Ecto neural progenitor cell (in vitro differentiated cells): ENCODE data around the gene RAB39B.
"Not testable (repeated sequence)": the region's sequence is repeated elsewhere in the genome, so short reads cannot be mapped to it uniquely, and the experiment has no call there.

Experiments used
- DNase-seq: peaks from one replicate; pipeline ENCODE4 v3.0.0-alpha.2; 2018; ENCODE audit warnings: low spot score

Gene RAB39B, protein sequence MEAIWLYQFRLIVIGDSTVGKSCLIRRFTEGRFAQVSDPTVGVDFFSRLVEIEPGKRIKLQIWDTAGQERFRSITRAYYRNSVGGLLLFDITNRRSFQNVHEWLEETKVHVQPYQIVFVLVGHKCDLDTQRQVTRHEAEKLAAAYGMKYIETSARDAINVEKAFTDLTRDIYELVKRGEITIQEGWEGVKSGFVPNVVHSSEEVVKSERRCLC

DNA sequence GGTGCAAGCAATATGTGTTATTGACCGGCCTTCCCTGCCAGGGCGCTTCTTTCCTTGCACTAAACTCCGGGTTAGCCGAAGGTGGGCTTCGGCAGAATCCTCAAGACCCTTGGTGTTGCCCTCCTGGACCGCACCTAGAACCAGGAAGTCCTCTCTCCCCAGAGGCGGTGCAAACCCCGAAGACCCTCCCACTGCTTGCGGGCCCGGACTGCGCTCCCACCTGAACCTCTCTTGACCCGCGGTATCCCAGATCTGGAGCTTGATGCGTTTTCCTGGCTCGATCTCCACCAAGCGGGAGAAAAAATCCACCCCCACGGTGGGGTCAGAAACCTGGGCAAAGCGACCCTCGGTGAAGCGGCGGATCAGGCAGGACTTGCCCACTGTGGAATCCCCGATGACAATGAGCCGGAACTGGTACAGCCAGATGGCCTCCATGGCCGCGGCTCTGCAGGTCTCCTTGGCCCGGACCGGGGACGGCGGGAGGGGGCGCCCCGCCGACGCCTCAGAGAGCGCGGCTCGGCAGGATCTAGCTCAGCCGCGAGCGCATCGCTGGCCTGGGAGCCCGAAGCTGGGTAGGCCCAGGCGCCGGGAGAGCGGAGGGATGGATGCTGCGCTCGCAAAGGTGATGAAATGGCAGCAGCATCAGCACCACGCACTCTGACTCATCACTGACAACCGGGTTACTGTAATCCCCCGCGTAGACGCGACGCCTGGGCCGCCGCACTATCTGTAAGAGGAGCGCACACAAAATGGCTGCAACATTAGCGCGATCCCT, at the start of gene RAB39B:
TSS of gene RAB39B (minus strand) at position 638 of the 775 bp plus-strand sequence. CDS start at position 435, 203 bp downstream.
- peak; percentile 68 for DNase-seq

- no peak for DNase-seq
These were observed 49.5 kb upstream of the RAB39B start for GRCh38 chrX:155313766-155314165.

DNA sequence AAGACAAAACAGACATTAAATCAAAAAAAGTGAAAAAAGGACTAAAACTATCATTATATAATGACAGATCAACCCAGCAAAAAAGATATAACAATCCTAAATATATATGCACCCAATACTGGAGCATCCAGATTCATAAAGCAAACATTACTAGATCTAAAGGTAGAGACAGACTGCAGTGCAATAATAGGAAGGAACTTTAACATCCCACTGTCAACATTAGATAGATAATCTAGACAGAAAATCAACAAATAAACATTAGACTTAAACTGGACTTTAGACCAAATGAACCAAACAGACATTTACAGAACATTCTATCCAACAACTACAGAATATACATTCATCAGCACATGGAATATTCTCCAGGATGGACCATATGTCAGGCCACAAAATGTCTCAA, 29.5 kb upstream of the RAB39B start:
- no peak for DNase-seq

GRCh38 chrX:155279873-155280272, 15.6 kb upstream of the RAB39B start:
- no peak for DNase-seq

DNA sequence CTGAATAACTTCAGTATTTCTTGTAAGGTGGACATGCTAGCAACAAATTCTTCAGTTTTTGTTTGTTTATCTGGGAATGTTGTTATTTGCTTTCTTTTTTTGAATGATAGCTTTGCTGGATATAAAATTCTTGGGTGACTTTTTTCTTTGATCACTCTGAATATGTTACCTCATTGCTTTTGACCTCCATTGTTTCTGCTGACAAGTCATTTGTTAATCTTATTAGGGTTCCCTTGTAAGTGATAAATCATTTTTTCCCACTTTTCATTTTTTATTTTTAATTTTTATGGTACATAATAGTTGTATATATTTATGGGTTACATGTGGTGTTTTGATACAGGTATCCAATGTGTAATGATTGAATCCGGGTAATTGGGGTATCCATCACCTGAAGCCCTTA, 6.7 kb upstream of the RAB39B start:
- no peak for DNase-seq

GRCh38 chrX:155267995-155268394, 3.7 kb upstream of the RAB39B start:
- DNase-seq = not testable (repeated sequence)

DNA sequence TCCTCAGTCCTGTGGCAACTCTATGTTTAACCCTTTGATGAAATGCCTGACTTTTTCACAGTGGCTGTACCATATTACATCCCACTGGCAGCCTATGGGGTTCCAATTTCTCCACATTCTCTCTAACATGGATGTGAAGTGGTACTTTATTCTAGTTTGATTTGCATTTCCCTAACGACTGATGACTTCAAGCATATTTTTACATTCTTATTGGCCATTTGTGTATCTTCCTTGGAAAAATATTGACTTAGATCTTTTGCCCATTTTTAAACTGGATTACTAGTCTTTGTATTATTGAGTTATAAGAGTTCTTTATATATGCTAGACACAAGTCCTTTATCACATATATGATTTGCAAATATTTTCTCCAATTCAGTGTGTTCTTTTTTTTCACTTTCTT, 2.1 kb upstream of the RAB39B start:
- no peak for DNase-seq

- DNase-seq = no peak
These were observed 1.1 kb downstream of the RAB39B start for GRCh38 chrX:155262970-155263754.

- no peak for DNase-seq
These were observed 4.5 kb downstream of the RAB39B start for GRCh38 chrX:155259752-155260151.

DNA sequence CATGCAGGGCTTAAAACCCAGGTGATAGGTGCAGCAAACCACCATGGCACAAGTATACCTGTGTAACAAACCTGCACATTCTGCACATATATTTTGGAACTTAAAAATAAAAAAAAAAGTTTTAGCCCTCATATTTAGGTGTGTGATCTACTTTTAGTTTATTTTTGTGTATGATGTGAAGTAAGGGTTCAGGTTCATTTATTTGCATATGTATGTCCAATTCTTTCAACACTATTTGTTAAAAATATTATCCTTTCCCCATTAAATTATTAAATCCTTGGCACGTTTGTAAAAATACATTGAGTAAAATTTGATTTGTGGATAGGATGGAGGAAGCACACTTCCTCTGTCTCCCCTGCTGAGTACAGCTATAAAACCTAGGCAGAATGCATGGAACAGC, 12.9 kb downstream of the RAB39B start:
- DNase-seq = no peak

DNA sequence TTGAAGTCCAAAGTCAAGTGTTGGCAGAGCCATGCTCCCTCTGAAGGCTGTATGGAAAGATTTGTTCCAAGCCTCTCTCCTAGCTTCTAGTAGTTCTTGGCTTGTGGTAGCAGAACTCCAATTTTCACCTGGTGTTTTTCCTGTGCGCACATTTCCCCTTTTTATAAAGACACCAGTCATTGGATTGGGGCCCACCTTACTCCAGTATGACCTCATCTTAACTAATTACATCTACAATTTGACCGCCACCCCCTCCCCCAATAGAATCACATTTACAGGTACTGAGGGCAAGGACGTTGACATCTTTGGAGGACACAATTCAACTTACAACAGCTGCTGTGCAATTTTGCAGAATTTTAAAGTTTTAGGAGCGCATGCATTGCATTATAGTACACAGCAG, 16.8 kb downstream of the RAB39B start:
- DNase-seq = no peak

DNA sequence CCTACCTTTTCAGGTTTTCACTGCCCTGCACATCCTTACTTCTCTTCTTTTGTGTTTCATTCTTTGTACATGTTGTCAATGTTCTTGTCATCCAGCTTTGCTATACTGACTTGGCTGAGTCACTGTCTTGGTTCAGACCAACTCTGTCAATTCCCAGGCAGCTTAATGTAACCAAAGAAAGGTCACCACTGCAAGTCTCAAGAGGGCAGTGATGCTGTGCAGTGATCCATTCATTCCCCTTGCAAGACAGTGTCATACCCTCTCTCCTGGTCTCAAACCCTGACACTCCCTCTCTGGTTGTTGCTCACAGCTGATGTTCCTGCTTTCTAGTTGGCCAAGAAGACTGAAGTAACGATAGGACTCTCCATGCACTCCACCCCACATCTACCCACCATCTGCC, 17.5 kb downstream of the RAB39B start:
- no peak for DNase-seq

DNA sequence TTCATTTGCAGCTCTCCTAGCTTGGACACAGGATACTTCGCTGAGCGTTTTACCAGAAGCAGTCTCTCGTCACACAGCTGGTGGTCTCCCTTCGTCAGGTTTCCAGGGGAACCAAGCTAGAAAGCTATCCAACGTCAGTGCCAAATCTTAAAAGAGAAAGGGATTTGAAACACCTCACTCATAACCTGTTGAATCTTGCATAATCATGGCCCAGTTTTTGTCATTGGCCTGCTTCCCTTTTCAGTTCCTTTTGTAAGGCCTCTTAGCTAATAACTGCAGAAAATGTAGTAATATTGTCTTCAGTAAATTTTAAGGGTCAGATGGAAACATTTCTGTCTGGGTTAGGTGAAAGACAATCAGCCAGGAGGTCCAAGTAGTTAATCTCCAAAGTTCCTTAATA, 22.0 kb downstream of the RAB39B start:
- DNase-seq = no peak

- no peak for DNase-seq
These were observed 26.6 kb downstream of the RAB39B start for GRCh38 chrX:155237719-155238118.

DNA sequence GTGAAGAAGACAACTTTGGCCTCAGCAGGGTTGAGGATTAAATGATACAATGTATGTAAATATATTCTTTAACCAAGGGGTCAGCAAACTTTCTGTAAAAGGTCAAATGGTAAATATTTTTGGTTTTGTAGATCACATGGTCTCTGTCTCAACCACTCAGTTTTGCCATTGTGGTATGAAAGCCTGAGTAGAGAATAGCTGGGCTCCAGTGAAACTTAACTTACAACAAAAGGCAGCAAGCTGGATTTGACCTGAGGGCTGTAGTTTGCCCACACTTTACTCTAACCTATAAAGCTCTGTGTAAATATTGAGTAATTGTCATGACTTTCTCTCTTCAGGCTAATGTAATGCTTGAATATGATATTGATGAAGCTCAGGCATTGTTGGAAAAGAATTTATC, 28.4 kb downstream of the RAB39B start:
- DNase-seq = no peak

DNA sequence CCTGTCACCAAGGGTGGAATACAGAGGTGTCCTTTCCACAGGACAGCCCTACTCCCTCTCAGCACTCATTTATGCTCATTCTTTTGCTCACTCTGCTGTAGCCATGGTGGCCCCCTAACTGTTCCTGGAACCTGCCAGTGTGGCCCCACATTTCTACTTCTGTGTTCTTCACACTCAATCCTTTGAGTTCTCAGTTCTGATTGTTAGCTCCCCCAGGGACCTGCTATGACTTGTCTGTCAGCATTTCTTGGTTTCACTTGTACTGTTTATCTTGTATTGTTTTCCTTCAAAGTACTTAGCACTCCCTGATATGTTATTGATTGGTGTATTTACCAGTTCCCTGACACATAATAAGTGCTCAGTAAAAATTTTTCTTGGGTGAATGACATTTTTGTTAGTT, 33.1 kb downstream of the RAB39B start:
- DNase-seq = no peak

DNA sequence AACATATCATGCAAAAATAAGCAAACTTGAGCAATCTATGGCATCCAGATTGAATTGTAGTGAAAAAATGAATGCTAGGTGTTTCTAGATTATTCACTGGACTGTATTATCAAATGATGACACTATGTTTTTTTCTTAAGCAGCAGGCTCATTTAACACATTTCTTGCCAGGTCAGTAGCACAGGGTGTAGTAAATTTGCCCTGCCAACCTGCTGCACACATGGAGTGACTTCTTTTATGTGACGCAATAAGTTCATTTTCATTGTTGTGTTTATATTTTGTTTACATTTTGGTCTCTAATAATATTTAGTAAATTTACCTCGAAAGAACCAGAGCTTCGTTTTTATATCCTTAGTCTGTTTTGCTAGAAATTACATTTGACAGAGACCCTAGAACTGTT, 38.5 kb downstream of the RAB39B start:
- no peak for DNase-seq

DNA sequence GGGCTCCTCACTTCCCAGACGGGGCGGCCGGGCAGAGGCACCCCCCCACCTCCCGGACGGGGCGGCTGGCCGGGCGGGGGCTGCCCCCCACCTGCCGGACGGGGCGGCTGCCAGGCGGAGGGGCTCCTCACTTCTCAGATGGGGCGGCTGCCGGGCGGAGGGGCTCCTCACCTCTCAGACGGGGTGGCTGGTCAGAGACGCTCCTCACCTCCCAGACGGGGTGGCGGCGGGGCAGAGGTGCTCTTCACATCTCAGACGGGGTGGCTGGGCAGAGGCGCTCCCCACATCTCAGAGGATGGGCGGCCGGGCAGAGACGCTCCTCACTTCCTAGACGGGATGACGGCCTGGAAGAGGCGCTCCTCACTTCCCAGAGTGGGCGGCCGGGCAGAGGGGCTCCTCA, 40.5 kb downstream of the RAB39B start:
- DNase-seq = not testable (repeated sequence)

DNA sequence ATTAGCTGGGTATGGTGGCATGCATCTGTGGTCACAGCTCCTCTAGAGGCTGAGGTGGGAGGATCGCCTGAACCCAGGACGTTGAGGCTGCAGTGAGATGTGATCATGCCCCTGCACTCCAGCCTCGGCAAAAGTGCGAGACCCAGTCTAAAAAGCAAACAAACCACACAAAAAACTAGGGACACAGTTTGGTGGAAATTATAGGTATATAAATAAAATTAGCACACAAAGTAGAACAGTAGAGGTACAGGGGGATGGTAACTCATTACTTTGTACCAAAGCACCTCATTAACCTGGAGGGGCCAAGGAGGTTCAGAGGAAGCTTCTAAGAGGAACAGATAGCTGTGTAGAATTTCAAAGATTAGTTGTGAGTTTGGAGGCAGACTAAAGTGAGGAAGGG, 42.9 kb downstream of the RAB39B start:
- no peak for DNase-seq

GRCh38 chrX:155218777-155219176, 45.5 kb downstream of the RAB39B start:
- no peak for DNase-seq

GRCh38 chrX:155216940-155217440, 47.3 kb downstream of the RAB39B start:
- no peak for DNase-seq

DNA sequence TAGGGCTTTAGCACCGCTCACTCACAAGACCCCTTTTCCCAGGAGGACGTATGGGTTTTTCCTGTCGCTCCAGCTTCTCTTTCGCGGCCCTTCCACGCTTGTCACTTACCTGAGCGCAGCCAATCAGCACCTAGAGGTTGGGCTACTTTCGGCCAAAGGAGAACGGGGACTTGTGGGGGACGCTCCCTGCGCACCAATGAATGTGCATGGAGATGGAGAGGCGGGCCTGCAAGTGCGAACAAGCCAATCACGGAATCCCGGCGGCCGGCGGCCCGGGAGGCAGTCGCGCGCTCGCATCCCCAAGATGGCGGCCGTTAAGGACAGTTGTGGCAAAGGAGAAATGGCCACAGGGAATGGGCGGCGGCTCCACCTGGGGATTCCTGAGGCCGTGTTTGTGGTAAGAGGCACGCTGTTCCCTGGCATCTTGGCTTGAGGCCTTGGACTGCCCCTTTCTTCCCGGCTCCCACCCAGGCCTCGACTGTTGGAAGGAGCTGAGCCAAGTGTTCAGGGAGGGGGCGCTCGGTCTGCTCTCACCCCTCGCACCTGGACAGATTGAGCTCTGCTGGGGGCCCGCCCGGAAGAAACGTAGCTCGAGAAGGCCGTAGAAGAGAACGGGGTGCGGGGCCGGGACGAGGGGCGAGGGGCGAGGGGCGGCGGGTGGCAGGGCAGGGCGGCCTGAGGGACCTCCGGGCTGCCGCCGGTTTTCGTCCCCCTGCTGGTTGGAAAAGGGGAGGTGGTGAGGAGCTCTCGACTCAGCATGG, 47.9 kb downstream of the RAB39B start, which contains the start of gene VBP1:
TSS of gene VBP1 (plus strand) at position 282 of the 761 bp plus-strand sequence. CDS start at position 305, 23 bp downstream.
- DNase-seq = peak; percentile 89
